Cardiac ventricle fibroblast (primary cell): ENCODE data around the gene POLE4. TPM values are rescaled to one million over a fixed set of nuclear protein-coding genes. Genes with fewer than 3 reads are reported as not detected.

Source experiments
- total RNA-seq: library from RNA; depleted of rRNA; stranded (reverse); fragments of >200 nt; gene quantifications from 2 replicates; pipeline ENCODE4 v1.2.3, GENCODE V29; 2015

The POLE4 gene
- total RNA-seq: 39.2 and 69.3 TPM in 2 replicates

GRCh38 chr2:74958274-74959105 is at the start of gene POLE4:
TSS of gene POLE4 (plus strand) at chr2:74958643. CDS start at chr2:74958680, 37 bp downstream.

Other genes starting within 250 kb of the POLE4 start
- gene HK2, start 124.5 kb upstream of the POLE4 start, total RNA-seq: 52.2 and 53.4 TPM in 2 replicates
- gene TACR1, start 240.9 kb downstream of the POLE4 start, total RNA-seq: 0.44 and 0.93 TPM in 2 replicates